Measurements from ENCODE around the gene CENPC.

DNA sequence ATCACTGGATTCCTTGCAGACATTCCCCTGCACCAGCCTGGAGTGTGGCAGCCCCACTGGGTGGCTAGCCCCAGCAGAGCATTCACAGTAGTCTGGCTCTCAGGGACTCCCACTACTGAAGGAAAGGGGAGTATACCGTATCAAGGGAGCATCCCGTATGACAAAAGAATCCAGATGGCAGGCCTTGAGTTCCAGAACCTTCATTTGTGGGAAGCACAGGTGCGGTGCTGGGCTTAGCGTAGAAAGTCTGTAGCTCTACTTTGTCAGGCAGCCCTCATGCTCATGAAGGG, 79.6 kb downstream of the CENPC start:
- TF ChIP-seq, protein P1, sequence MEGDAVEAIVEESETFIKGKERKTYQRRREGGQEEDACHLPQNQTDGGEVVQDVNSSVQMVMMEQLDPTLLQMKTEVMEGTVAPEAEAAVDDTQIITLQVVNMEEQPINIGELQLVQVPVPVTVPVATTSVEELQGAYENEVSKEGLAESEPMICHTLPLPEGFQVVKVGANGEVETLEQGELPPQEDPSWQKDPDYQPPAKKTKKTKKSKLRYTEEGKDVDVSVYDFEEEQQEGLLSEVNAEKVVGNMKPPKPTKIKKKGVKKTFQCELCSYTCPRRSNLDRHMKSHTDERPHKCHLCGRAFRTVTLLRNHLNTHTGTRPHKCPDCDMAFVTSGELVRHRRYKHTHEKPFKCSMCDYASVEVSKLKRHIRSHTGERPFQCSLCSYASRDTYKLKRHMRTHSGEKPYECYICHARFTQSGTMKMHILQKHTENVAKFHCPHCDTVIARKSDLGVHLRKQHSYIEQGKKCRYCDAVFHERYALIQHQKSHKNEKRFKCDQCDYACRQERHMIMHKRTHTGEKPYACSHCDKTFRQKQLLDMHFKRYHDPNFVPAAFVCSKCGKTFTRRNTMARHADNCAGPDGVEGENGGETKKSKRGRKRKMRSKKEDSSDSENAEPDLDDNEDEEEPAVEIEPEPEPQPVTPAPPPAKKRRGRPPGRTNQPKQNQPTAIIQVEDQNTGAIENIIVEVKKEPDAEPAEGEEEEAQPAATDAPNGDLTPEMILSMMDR (IDR thresholded peaks at IDR 0.05), result no peak
- TF ChIP-seq ZFX (IDR thresholded peaks at IDR 0.05; ENCODE audit: borderline replicate concordance), result no peak

Data from 22Rv1 (cell line).